HepG2 (cell line): ENCODE measurements around the gene SNX10.

Experiments
- CHD4 ChIP-seq: fragments of 200-600 bp; sonication (generic); IDR thresholded peaks from 2 replicates; pipeline ENCODE4 v1.7.0; 2017; ENCODE audit warnings: mild to moderate bottlenecking, low read length, borderline replicate concordance
- FOXP1 ChIP-seq, 2 experiments: fragments of 450-650 bp in 1 of 2; IDR thresholded peaks; 2 replicates each; pipeline ENCODE4 v1.6.1; 2017 to 2018; ENCODE audit warnings: antibody characterized with exemption in 1 of 2
- HDAC6 ChIP-seq: fragments of 200-600 bp; sonication (generic); IDR thresholded peaks from 2 replicates; pipeline ENCODE4 v1.7.0; 2017; ENCODE audit warnings: mild to moderate bottlenecking, antibody characterized with exemption, low read length, low read depth
- HMG20B ChIP-seq: conservative IDR thresholded peaks from 2 replicates; pipeline ENCODE4 v1.6.1; 2016; ENCODE audit warnings: missing genetic modification reagents, missing compliant biosample characterization
- SNRNP70 ChIP-seq: fragments of 200-400 bp; formaldehyde crosslinking; IDR thresholded peaks from 2 replicates; pipeline ENCODE4 v1.6.1; 2017; ENCODE audit warnings: mild to moderate bottlenecking, low read depth, low read length, moderate library complexity
- SP2 ChIP-seq: sonication (generic); formaldehyde crosslinking; IDR thresholded peaks from 2 replicates; pipeline ENCODE4 v1.5.1; 2020; ENCODE audit warnings: mild to moderate bottlenecking, missing genetic modification reagents
- SPEN ChIP-seq: sonication (generic); formaldehyde crosslinking; IDR thresholded peaks from 2 replicates; pipeline ENCODE4 v1.5.1; 2020; ENCODE audit warnings: low read depth, mild to moderate bottlenecking, missing genetic modification reagents
- SUZ12 ChIP-seq: fragments of 150-350 bp; IDR thresholded peaks from 2 replicates; pipeline ENCODE4 v1.6.1; 2014; ENCODE audit warnings: low read depth, low read length
- ZNF652 ChIP-seq: IDR thresholded peaks from 2 replicates; pipeline ENCODE4 v1.6.1; 2016; ENCODE audit warnings: low read depth, borderline replicate concordance
- ZNF83 ChIP-seq: sonication (generic); formaldehyde crosslinking; IDR thresholded peaks from 2 replicates; pipeline ENCODE4 v1.4.0; 2020; ENCODE audit warnings: missing genetic modification reagents, mild to moderate bottlenecking, borderline replicate concordance
- ZNF883 ChIP-seq: sonication (generic); formaldehyde crosslinking; IDR thresholded peaks from 2 replicates; pipeline ENCODE4 v1.5.1; 2020; ENCODE audit warnings: mild to moderate bottlenecking, missing genetic modification reagents; ENCODE audit errors: not compliant biosample characterization
- TF ChIP-seq, protein P1 (sequence below): sonication (generic); formaldehyde crosslinking; IDR thresholded peaks from 2 replicates; pipeline ENCODE4 v1.4.0; 2020; ENCODE audit warnings: mild to moderate bottlenecking, missing genetic modification reagents
- TF ChIP-seq, protein P2 (sequence below): sonication (generic); formaldehyde crosslinking; IDR thresholded peaks from 2 replicates; pipeline ENCODE4 v1.5.0; 2020; ENCODE audit warnings: mild to moderate bottlenecking, missing genetic modification reagents, moderate library complexity

DNA sequence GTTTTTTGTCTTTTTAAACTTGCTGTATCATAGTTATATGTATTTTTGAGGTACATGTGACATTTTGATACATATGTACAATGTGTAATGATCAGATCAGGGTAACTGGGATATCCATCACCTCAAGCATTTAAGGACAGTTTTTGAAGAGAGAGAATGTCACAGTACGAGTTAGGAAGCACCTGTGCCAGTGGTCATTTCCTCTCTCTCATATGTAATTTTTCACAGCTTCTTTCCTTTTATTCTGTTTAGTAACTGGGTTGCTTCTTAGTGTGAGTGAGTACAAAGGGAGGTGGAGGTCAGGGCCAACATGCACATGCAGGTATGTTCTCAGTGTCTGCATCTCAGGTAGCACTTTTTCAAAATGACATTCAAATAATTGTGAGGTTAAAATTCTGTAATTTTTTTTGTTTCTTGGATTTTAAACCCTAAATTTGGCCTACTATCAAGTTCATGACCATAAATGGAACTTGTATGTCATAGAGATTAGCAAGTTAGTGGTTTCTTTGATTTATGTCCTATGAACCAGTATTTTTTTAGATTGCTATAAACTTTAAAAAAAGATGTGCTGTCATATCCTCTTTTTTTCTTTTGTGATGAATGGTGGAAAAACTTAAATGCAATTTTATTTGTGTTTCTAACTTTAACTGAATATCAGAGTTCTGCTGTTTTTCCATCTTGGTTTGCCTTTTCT is 42.7 kb downstream of the SNX10 start:
- TF ChIP-seq, protein P1, sequence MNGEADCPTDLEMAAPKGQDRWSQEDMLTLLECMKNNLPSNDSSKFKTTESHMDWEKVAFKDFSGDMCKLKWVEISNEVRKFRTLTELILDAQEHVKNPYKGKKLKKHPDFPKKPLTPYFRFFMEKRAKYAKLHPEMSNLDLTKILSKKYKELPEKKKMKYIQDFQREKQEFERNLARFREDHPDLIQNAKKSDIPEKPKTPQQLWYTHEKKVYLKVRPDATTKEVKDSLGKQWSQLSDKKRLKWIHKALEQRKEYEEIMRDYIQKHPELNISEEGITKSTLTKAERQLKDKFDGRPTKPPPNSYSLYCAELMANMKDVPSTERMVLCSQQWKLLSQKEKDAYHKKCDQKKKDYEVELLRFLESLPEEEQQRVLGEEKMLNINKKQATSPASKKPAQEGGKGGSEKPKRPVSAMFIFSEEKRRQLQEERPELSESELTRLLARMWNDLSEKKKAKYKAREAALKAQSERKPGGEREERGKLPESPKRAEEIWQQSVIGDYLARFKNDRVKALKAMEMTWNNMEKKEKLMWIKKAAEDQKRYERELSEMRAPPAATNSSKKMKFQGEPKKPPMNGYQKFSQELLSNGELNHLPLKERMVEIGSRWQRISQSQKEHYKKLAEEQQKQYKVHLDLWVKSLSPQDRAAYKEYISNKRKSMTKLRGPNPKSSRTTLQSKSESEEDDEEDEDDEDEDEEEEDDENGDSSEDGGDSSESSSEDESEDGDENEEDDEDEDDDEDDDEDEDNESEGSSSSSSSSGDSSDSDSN (CRISPR knock-in tag), result no peak
- TF ChIP-seq SNRNP70, result no peak
- no peak for TF ChIP-seq HDAC6
- TF ChIP-seq SPEN (CRISPR knock-in tag), result no peak
- no peak for TF ChIP-seq ZNF883 (CRISPR knock-in tag)
- TF ChIP-seq HMG20B (CRISPR knock-in tag), result no peak
- TF ChIP-seq SP2, result no peak
- TF ChIP-seq CHD4, result no peak
- TF ChIP-seq, protein P2, sequence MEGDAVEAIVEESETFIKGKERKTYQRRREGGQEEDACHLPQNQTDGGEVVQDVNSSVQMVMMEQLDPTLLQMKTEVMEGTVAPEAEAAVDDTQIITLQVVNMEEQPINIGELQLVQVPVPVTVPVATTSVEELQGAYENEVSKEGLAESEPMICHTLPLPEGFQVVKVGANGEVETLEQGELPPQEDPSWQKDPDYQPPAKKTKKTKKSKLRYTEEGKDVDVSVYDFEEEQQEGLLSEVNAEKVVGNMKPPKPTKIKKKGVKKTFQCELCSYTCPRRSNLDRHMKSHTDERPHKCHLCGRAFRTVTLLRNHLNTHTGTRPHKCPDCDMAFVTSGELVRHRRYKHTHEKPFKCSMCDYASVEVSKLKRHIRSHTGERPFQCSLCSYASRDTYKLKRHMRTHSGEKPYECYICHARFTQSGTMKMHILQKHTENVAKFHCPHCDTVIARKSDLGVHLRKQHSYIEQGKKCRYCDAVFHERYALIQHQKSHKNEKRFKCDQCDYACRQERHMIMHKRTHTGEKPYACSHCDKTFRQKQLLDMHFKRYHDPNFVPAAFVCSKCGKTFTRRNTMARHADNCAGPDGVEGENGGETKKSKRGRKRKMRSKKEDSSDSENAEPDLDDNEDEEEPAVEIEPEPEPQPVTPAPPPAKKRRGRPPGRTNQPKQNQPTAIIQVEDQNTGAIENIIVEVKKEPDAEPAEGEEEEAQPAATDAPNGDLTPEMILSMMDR, result no peak
- TF ChIP-seq FOXP1 (IDR thresholded peaks at IDR 0.05), result no peak
- TF ChIP-seq FOXP1 (CRISPR knock-in tag; IDR thresholded peaks at IDR 0.05), result no peak
- no peak for TF ChIP-seq ZNF652
- TF ChIP-seq ZNF83 (CRISPR knock-in tag), result no peak
- TF ChIP-seq SUZ12, result no peak
